GM23248 (cell line): ENCODE data around the gene FAM114A1. TPM values are rescaled to one million over a fixed set of nuclear protein-coding genes. Genes with fewer than 3 reads are reported as not detected.
"Not testable (repeated sequence)": the region's sequence is repeated elsewhere in the genome, so short reads cannot be mapped to it uniquely, and the experiment has no call there.

Source experiments
- DNase-seq: peaks from one replicate; pipeline ENCODE4 v3.0.0-alpha.2; 2015
- H2AFZ ChIP-seq: fragments of 200-600 bp; sonication (generic); 2 replicates; pipeline ENCODE4 v1.6.1; 2016; ENCODE audit warnings: antibody characterized with exemption
- H3F3A ChIP-seq: fragments of 200-600 bp; sonication (generic); 2 replicates; pipeline ENCODE4 v1.6.1; 2016; ENCODE audit warnings: mild to moderate bottlenecking, antibody characterized with exemption, mixed run types; ENCODE audit not compliant: insufficient read depth
- H3K27ac ChIP-seq: fragments of 200-600 bp; sonication (generic); 2 replicates; pipeline ENCODE4 v1.5.1; 2016; ENCODE audit warnings: mild to moderate bottlenecking
- H3K27me3 ChIP-seq: fragments of 200-600 bp; sonication (generic); replicated peaks from 2 replicates; pipeline ENCODE4 v1.6.1; 2016; ENCODE audit warnings: mild to moderate bottlenecking; ENCODE audit not compliant: insufficient read depth
- H3K36me3 ChIP-seq: fragments of 200-600 bp; sonication (generic); 2 replicates; pipeline ENCODE4 v1.6.1; 2016; ENCODE audit warnings: low read depth, mild to moderate bottlenecking
- H3K4me1 ChIP-seq: fragments of 200-600 bp; sonication (generic); 2 replicates; pipeline ENCODE4 v1.6.1; 2016; ENCODE audit warnings: mild to moderate bottlenecking; ENCODE audit not compliant: insufficient read depth
- H3K4me2 ChIP-seq: fragments of 200-600 bp; sonication (generic); one replicate; pipeline ENCODE4 v1.6.1; 2016; ENCODE audit warnings: mild to moderate bottlenecking; ENCODE audit not compliant: unreplicated experiment
- H3K4me3 ChIP-seq: fragments of 200-600 bp; sonication (generic); 2 replicates; pipeline ENCODE4 v1.5.1; 2016; ENCODE audit warnings: mild to moderate bottlenecking
- H3K79me2 ChIP-seq: fragments of 200-600 bp; sonication (generic); 2 replicates; pipeline ENCODE4 v1.6.1; 2016; ENCODE audit warnings: mild to moderate bottlenecking; ENCODE audit not compliant: insufficient read depth
- H3K9ac ChIP-seq: fragments of 200-600 bp; sonication (generic); 2 replicates; pipeline ENCODE4 v1.6.1; 2016; ENCODE audit warnings: mild to moderate bottlenecking
- H3K9me2 ChIP-seq: fragments of 200-600 bp; sonication (generic); 2 replicates; pipeline ENCODE4 v1.6.1; 2016; ENCODE audit warnings: mixed run types, mild to moderate bottlenecking, moderate library complexity; ENCODE audit not compliant: insufficient read depth
- H3K9me3 ChIP-seq: fragments of 200-600 bp; sonication (generic); one replicate; pipeline ENCODE4 v1.6.1; 2017; ENCODE audit warnings: low read depth
- H4K20me1 ChIP-seq: fragments of 200-600 bp; sonication (generic); 2 replicates; pipeline ENCODE4 v1.6.0; 2016; ENCODE audit not compliant: insufficient read depth
- EZH2 ChIP-seq: fragments of 200-600 bp; sonication (generic); IDR thresholded peaks from 2 replicates; pipeline ENCODE4 v1.6.1; 2018; ENCODE audit warnings: antibody characterized with exemption, mild to moderate bottlenecking; ENCODE audit not compliant: insufficient read depth, poor library complexity, severe bottlenecking
- EZH2phosphoT487 ChIP-seq: fragments of 200-600 bp; sonication (generic); IDR thresholded peaks from 2 replicates; pipeline ENCODE4 v1.6.1; 2018; ENCODE audit warnings: antibody characterized with exemption, moderate library complexity, mild to moderate bottlenecking, low read depth; ENCODE audit not compliant: insufficient read depth
- WGBS, 2 experiments: methylation state at CpG; one replicate each; pipeline ENCODE4 v1.1.6; 2015 to 2017; ENCODE audit warnings: low lambda C conversion rate in 2 of 2, low coverage in 1 of 2; ENCODE audit errors: missing lambda C conversion rate in 2 of 2; 5-methylcytosine and 5-hydroxymethylcytosine counted together
- in situ Hi-C: fragments of 300-500 bp; cut with MboI; formaldehyde crosslinking; loops from 2 replicates; pipeline ENCODE4 v1.15.0; 2020
- polyA plus RNA-seq: library from polyadenylated mRNA; unstranded; fragments of >200 nt; fragmentation: Nextera tagmentation; extraction: Ambion mirVana; gene quantifications from 2 replicates; pipeline ENCODE4 v1.2.1, GENCODE V29; 2016
- total RNA-seq: library from RNA; depleted of rRNA; stranded (reverse); fragments of >200 nt; shearing (Covaris generic); gene quantifications from 2 replicates; pipeline ENCODE4 v1.2.3, GENCODE V29; 2014

FAM114A1 gene
- total and polyA plus RNA-seq, 2 experiments from 2014 or later: 237 to 318 TPM

DNA sequence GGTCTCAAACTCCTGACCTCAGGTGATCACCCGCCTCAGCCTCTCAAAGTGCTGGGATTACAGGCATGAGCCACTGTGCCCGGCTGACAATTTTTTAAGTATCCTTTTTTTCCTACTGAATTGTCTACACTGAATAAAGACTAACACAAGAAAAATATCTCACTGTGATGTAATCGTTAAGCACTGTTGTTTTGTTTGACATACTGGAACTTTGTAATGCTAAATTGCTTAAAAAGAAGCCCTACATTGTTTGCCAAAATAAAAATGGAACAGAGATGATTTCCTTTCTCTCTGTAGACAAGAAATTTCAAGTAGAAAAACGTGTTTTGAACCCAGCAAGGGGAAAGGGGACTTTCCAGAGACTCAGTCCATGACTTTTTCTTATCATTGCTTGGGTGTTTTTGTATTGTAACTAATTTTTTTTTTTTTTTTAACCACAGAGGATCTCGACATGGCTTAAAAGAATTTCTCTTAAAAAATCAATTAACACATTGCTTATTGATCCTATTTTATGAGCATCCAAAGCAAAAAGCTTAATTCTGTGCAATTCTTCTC lies 89.7 kb downstream of the FAM114A1 start:
- in situ Hi-C loops: loop anchor here (25.0 kb wide), 1 partner anchor 105 kb away; the partner anchor contains the start of gene KLHL5
- no peak overlapping the region for H2AFZ ChIP-seq

DNA sequence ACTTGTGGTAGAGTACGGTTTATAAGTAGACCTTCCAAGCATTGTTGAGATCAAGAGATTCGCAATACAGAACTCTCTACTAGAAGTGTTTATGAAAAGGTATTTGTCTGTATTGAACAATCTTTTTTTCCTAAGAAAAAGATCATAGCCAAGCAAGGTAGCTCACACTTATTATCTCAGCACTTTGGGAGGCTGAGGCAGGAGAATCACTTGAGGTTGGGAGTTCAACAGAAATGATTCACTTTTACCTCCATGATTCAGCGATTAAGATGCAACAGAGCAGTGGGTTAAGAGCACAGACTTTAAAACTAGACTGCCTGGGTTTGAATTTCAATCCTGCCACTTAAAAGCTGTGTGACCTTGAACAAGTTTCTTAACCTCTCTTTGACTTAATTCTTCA lies 90.3 kb downstream of the FAM114A1 start:
- H2AFZ ChIP-seq: no peak overlapping the region
- H3K36me3 ChIP-seq: no peaks in the 10 kb centered on the region
- H3K27me3 ChIP-seq: no peaks in the 10 kb centered on the region
- H3K9me3 ChIP-seq: no peaks in the 10 kb centered on the region
- in situ Hi-C loops: loop anchor here (25.0 kb wide), 1 partner anchor 104 kb away; the partner anchor contains the start of gene KLHL5
- no peaks in the 10 kb centered on the region for H3F3A ChIP-seq
- H3K4me2 ChIP-seq: no peak overlapping the region
- no peaks in the 10 kb centered on the region for H3K79me2 ChIP-seq
- no peaks in the 10 kb centered on the region for H3K4me1 ChIP-seq
- H4K20me1 ChIP-seq: no peaks in the 10 kb centered on the region
- no peak overlapping the region for H3K9ac ChIP-seq
- no peak overlapping the region for H3K27ac ChIP-seq
- no peak for DNase-seq
- no peak for TF ChIP-seq EZH2
- no peak for TF ChIP-seq EZH2phosphoT487
- H3K4me3 ChIP-seq: no peak overlapping the region
- H3K9me2 ChIP-seq: no peaks in the 10 kb centered on the region
- WGBS, 2 experiments: 89 to 98% methylated on average over 3 of the region's 3 CpGs

More for the DNA sequence above, 89.7 kb downstream of the FAM114A1 start:
- Histone ChIP-seq H3K4me2 (no peak overlapping the region), H3K4me1 (no peaks in the 10 kb centered on the region), H3K27ac (no peak overlapping the region), H3K79me2 (no peaks in the 10 kb centered on the region), H3F3A (no peaks in the 10 kb centered on the region), H3K27me3 (no peaks in the 10 kb centered on the region), H3K9ac (no peak overlapping the region), H3K4me3 (no peak overlapping the region), H3K36me3 (no peaks in the 10 kb centered on the region), H4K20me1 (no peaks in the 10 kb centered on the region), H3K9me2 (no peaks in the 10 kb centered on the region), H3K9me3 (no peaks in the 10 kb centered on the region)
- no peak for TF ChIP-seq EZH2
- TF ChIP-seq EZH2phosphoT487: no peak
- 36 to 43% methylated on average over 5 of the region's 5 CpGs for WGBS, 2 experiments
- no peak for DNase-seq

DNA sequence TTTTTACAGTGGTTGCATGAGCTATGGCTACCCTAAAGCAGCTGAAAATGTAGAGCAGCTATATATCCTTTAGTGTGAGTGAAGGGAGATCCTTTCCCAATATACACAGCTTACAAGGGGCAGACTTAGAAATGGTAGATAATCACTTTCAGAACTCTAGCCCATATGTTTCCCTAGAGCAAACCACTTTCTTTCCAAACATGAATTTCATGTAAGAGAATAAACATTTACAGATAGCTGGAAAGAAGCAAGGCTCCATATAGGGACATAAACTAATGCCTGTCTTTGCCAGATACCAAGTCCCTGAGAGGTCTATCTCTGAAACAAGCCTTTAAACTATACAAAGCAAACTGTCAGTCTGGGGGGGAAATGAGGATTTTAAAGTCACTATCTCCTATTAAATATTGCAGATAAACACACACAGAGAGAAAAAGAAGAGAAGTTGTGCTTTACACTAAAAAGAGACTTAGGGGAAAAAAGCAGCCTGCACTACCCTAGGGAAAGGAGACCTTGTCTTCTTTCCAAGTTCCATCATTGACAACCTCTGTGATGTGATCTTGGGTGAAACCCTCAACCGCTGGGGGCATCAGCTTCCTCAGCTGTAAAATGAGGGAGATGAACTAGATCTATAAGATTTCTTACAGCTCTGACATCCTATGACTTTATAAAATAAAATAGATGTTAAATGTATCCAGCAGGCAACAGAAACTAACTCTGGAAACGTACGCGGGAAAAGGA lies 91.0 kb downstream of the FAM114A1 start:
- Histone ChIP-seq H3F3A (no peaks in the 10 kb centered on the region), H3K4me1 (no peaks in the 10 kb centered on the region), H3K36me3 (no peaks in the 10 kb centered on the region), H3K9ac (no peak overlapping the region), H3K4me2 (no peak overlapping the region), H3K4me3 (no peak overlapping the region), H3K9me3 (no peaks in the 10 kb centered on the region), H3K79me2 (no peaks in the 10 kb centered on the region), H4K20me1 (no peaks in the 10 kb centered on the region), H3K9me2 (no peaks in the 10 kb centered on the region), H3K27me3 (no peaks in the 10 kb centered on the region), H2AFZ (no peak overlapping the region), H3K27ac (no peak overlapping the region)
- TF ChIP-seq EZH2phosphoT487: no peak
- TF ChIP-seq EZH2: no peak
- WGBS, 2 experiments: 66 to 79% methylated on average over 4 of the region's 4 CpGs
- in situ Hi-C loops: loop anchor here (25.0 kb wide), 1 partner anchor 104 kb away; the partner anchor contains the start of gene KLHL5
- DNase-seq: no peak

DNA sequence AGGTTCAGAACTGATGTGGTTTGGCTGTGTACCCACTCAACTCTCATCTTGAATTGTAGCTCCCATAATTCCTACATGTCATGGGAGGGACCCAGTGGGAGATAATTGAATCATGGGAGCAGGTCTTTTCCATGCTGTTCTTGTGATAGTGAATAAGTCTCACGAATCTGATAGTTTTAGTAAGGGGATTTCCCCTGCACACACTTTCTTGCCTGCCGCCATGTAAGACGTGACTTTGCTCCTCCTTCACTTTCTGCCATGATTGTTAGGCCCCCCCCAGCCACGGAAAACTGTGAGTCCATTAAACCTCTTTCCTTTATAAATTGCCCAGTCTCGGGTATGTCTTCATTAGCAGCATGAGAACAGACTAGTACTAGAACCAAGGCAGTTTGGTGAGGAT lies 91.6 kb downstream of the FAM114A1 start:
- H3K4me1 ChIP-seq, H3K79me2 ChIP-seq, DNase-seq, H2AFZ ChIP-seq, H3K27ac ChIP-seq, H3K9me2 ChIP-seq, H3K27me3 ChIP-seq, H3K9me3 ChIP-seq, H3K4me2 ChIP-seq, H3K4me3 ChIP-seq, H3F3A ChIP-seq, H3K9ac ChIP-seq, H3K36me3 ChIP-seq, H4K20me1 ChIP-seq: not testable (repeated sequence)
- 68 to 71% methylated on average over 5 of the region's 5 CpGs for WGBS, 2 experiments
- in situ Hi-C loops: loop anchor here (25.0 kb wide), 1 partner anchor 103 kb away; the partner anchor contains the start of gene KLHL5
